GM19193 (cell line): ENCODE measurements around the gene FBXO21.

ENCODE experiments used
- POLR2A ChIP-seq: IDR thresholded peaks from 4 replicates; pipeline ENCODE4 v1.6.1; 2011; ENCODE audit not compliant: insufficient read depth, insufficient read length; ENCODE audit errors: extremely low read depth

FBXO21 gene

DNA sequence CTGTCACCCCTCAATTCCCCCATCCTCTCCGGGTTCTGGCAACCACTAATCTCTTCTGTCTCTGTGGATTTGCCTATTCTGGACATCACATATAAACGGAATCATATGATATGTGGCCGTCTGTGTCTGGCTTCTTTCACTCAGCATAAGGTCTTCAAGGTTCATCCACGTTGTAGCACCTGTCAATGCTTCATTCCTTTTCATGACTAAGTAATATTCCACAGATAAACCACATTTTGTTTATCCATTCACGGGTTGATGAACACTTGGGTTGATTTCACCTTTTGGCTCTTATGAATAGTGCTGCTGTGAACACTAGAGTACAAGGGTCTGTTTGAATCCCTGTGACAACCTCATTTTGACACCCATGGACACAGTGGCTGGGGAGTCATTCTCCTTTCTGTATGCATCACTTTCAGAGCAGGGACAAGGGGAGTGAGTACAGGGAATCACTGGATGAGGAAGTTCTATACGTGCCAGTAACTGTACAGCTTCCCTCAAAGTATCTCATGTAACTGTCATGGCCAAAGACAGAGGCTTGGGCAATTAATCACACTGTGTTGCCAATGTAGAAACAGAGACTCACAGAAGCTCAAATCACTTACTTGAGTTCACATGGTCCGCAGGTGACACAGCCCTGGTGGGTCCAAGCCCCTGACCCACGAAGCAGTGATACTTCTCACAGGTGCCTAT is 80.2 kb downstream of the FBXO21 start:
- no peak for TF ChIP-seq POLR2A

- TF ChIP-seq POLR2A = no peak
Observed at GRCh38 chr12:117105902-117106301, 84.4 kb downstream of the FBXO21 start.

DNA sequence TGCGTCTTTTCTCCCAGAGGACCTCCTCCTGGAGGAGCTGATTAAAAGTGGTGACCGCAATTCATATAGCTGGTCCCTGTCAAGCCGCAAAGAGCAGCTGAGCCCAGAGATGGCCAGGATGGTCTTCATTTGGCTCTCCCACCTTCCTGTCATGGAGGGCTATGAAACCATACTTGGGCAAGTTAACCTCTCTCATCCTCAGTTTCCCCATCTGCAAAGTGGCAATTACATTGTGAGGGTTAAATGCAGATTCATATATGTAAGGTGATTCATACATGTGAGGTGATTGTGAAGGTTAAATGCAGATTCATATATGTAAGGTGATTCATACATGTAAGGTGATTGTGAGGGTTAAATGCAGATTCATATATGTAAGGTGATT is 87.5 kb downstream of the FBXO21 start:
- no peak for TF ChIP-seq POLR2A

DNA sequence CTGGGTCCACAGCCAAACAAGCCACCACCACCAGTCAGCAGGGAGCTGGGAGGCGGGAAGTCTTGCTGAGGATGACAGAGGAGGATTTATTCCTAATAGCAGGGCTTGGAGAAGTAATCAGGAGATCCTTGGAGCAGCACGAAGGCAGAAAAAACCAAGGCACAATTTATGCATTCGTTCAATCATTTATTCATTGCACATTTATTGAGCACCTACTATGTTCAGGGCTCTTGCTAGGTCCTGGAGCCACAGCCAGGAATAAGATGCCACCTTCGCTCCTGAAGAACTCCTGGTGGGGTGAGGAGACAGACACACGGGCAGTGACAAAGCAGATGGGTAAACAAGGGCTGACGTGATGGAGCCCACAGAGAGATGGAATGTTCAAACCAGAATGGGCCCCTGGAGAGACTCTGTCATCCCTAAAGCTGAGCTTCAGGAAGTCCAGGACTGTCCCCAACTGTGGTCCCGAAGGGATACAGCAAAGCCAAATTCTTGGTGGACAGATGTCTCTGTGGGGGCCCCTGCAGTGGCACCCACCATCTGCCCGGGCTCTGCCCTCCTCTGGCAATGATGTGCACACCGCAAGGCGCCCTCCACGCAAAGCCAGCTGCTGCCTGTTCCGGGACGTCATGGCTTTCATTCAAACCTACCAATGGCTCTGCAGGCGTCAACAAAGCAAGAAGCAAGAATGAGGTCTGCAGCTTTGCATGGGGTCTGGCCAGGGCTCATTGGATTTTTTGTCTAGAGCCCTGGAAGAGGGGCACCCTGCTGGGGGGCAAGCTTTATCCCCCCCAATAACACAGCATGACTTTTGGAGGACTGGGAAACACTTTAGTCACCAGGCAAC is 88.1 kb downstream of the FBXO21 start:
- TF ChIP-seq POLR2A = no peak

GRCh38 chr12:117100851-117101673 is 89.2 kb downstream of the FBXO21 start:
- no peak for TF ChIP-seq POLR2A

- no peak for TF ChIP-seq POLR2A
Observed at GRCh38 chr12:117100251-117100650, 90.0 kb downstream of the FBXO21 start.

DNA sequence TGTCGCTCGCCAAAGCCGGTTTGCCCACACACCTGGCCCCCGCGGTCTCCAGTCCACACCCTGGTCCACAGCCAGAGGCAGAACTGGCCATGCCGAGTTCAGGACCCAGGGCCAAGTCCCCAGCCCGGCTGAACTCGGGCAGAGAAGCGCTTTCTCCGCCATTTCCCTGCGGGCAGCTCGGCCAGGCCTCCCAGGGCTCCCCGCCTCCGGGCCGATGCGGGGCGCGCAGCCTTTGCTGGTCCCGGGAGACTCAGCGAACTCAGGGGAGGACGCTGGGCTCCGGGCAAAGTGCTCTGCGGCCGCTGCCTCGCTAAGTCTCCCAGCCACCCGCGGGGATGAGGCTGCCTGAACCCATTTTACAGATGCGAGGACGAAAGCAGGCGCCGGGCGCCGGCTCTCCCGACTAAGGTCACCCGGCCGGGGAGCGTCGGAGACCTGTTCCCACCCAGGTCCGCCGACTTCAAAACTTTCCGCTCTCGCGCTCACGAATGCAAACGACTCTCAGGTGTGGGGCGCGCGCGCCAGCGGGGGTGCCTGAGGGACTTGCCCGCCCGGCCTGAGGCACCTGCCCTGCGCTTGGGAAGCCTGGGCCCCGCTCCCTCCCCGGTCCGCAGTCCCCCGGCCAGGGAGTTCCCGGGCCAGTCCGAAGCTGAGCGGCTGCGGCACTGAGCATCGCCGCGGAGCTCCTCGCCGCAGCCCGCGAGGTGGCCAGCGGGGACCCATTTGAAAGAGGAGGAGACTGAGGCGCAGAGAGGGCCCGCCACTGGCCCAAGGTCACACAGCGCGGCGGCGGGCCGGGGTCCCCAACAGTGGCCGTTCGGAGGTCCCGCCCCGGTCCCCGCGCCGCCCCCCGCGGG is 91.7 kb downstream of the FBXO21 start:
- no peak for TF ChIP-seq POLR2A

DNA sequence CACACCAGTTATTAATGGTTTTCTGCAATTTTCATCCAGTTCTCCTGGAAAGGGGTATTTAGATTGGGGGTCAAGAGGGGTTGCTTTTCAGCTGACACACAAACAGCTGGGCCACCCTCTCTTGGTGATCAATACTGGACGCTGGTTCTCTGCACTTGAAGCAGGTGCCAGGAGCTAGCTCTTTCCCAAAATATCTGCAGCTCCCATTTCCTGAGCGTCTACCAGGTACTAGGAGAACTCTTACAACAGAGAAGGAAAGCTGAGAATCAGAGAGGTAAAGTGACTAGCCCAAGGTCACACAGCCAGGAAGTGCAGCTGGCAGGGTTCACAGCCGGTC is 92.3 kb downstream of the FBXO21 start:
- TF ChIP-seq POLR2A = no peak

GRCh38 chr12:117097159-117097558 is 93.1 kb downstream of the FBXO21 start:
- TF ChIP-seq POLR2A = no peak

- no peak for TF ChIP-seq POLR2A
Observed at GRCh38 chr12:117096501-117097042, 93.7 kb downstream of the FBXO21 start.

- no peak for TF ChIP-seq POLR2A
Observed at GRCh38 chr12:117093918-117094630, 96.2 kb downstream of the FBXO21 start.

GRCh38 chr12:117093431-117093830 is 96.8 kb downstream of the FBXO21 start:
- no peak for TF ChIP-seq POLR2A

- TF ChIP-seq POLR2A = no peak
Observed at GRCh38 chr12:117092886-117093285, 97.4 kb downstream of the FBXO21 start.

GRCh38 chr12:117092511-117092780 is 97.8 kb downstream of the FBXO21 start:
- no peak for TF ChIP-seq POLR2A
